Adrenal gland (tissue), 12 donors: Measurements from ENCODE around the gene DPP6. TPM values are rescaled to one million over a fixed set of nuclear protein-coding genes. Genes with fewer than 3 reads are reported as not detected.
A peak's percentile ranks its signal among the peaks of the same experiment; 100 is the strongest.
"Not testable (repeated sequence)": the region's sequence is repeated elsewhere in the genome, so short reads cannot be mapped to it uniquely, and the experiment has no call there.

Experiments used
- DNase-seq, 7 donors: peaks; one replicate each; pipeline ENCODE4 v3.0.0-alpha.2; 2019 to 2020
- H3K27ac ChIP-seq, 5 donors: fragments of 200-600 bp; sonication (generic) in 4 of 5; 1 replicate in 3 of 5; 2 replicates in 2 of 5; pipeline versions ENCODE4 v1.5.1 to v1.8.0; 2016 to 2020; ENCODE audit warnings: mild to moderate bottlenecking in 1 of 5
- H3K27me3 ChIP-seq: fragments of 200-600 bp; 2 replicates; pipeline ENCODE4 v1.8.0; 2021
- H3K36me3 ChIP-seq, 2 donors: fragments of 200-600 bp; replicated peaks in 1 of 2; 1 replicate in 1 of 2; 2 replicates in 1 of 2; pipeline versions ENCODE4 v1.5.1 to v1.8.0; 2018 to 2022
- H3K4me1 ChIP-seq, 2 donors: fragments of 200-600 bp; replicated peaks in 1 of 2; 1 replicate in 1 of 2; 2 replicates in 1 of 2; pipeline versions ENCODE4 v1.5.1 to v1.8.0; 2018 to 2021
- H3K4me3 ChIP-seq, 4 donors: fragments of 200-600 bp; sonication (generic) in 3 of 4; one replicate each; pipeline ENCODE4 v1.5.1; 2016 to 2018
- H3K9me3 ChIP-seq, 3 donors: fragments of 200-600 bp; sonication (generic) in 1 of 3; replicated peaks in 1 of 3; 1 replicate in 2 of 3; 2 replicates in 1 of 3; pipeline versions ENCODE4 v1.5.1 to v1.8.0; 2016 to 2021
- CTCF ChIP-seq, 6 experiments: fragments of 450-650 bp in 4 of 6; fragments of 200-600 bp in 2 of 6; sonication (generic) in 1 of 6; IDR thresholded peaks; 1 replicate in 5 of 6; 2 replicates in 1 of 6; pipeline versions ENCODE4 v1.5.1 to v1.8.0; 2016 to 2021; ENCODE audit warnings: antibody characterized with exemption in 6 of 6, mild to moderate bottlenecking in 2 of 6, moderate library complexity in 1 of 6
- WGBS, 4 donors: extraction: QIAGEN DNeasy Blood & Tissue Kit in 2 of 4; methylation state at CpG; one replicate each; pipeline versions ENCODE4 v1.1.5 to v1.1.7; 2013 to 2017; 5-methylcytosine and 5-hydroxymethylcytosine counted together
- intact Hi-C, 2 donors: fragments of 100-400 bp; cut with DNase I; formaldehyde crosslinking; loops; one replicate each; pipeline versions ENCODE4 v1.14.1 to v1.15.0; 2022 to 2023
- polyA plus RNA-seq, 3 donors: library from polyadenylated mRNA; stranded (reverse); fragments of 200-250 nt in 2 of 3; fragments of 350-450 nt in 1 of 3; fragmentation: Illumina TruSeq in 1 of 3; extraction: RNeasy Lipid Tissue Mini Kit (QIAGEN cat#74804) in 1 of 3; gene quantifications; one replicate each; pipeline ENCODE4 v1.2.3, GENCODE V29; 2013 to 2014
- total RNA-seq, 9 donors: library from RNA; depleted of rRNA in 4 of 9; stranded (reverse); fragments of >200 nt in 4 of 9; fragments of 120-200 nt in 1 of 9; fragmentation: NEBNext Ultra II Directional in 1 of 9; extraction: Animal tissue kit (Norgen Biotek cat#: 25700) in 1 of 9; gene quantifications; one replicate each; pipeline versions ENCODE4 v1.1.0 to v1.2.4, GENCODE V29; 2013 to 2023
- donor health status: healthy with polysubstance abuse.
- donor health status: Bipolar disorder and iron deficiency.
- donor health status: DM: yes; HTN: yes; CAD: no.
- donor health status: DM: no; HTN: no; CAD: no.
- donor health status: DM: no; HTN: no; CAD: no.
- donor health status: DM: yes; HTN: yes; CAD: no.

DPP6 gene
- total and polyA plus RNA-seq, 12 donors, result 0.39 to 13.1 (median 5.1) TPM

- H3K36me3 ChIP-seq, intact Hi-C loops, H3K4me1 ChIP-seq, H3K27me3 ChIP-seq, H3K27ac ChIP-seq, H3K9me3 ChIP-seq, H3K4me3 ChIP-seq: not testable (repeated sequence)
- peak in 1 of 6 experiments; percentile 8 for TF ChIP-seq CTCF (IDR thresholded peaks at IDR 0.05)
- 1 to 21% (median 4%) methylated on average over 2 to 6 of the region's 13 CpGs; no CpG with 5 or more reads in 1 of the 4 donors for WGBS, 4 donors
- DNase-seq, result peak in 4 of 7 donors; percentile 54 to 70 (median 62)
Measured at GRCh38 chr7:154039466-154040165, 12.6 kb upstream of the DPP6 start.

- WGBS, 4 donors, result 81 to 97% (median 89%) methylated on average over 3 to 5 of the region's 5 CpGs
Measured at GRCh38 chr7:154050394-154050793, 1.8 kb upstream of the DPP6 start.

GRCh38 chr7:154051006-154051642, 1.1 kb upstream of the DPP6 start:
- H3K27me3 ChIP-seq, H3K4me1 ChIP-seq, H3K27ac ChIP-seq, H3K4me3 ChIP-seq, intact Hi-C loops, H3K36me3 ChIP-seq, H3K9me3 ChIP-seq: not testable (repeated sequence)
- DNase-seq, result peak in 1 of 7 donors; percentile 51
- 11 to 12% methylated on average over 19 to 22 of the region's 42 CpGs; no CpG with 5 or more reads in 2 of the 4 donors for WGBS, 4 donors

More at GRCh38 chr7:154050394-154050793, 1.8 kb upstream of the DPP6 start:
- H3K4me3 ChIP-seq, H3K9me3 ChIP-seq, DNase-seq, H3K27me3 ChIP-seq, H3K4me1 ChIP-seq, H3K27ac ChIP-seq, H3K36me3 ChIP-seq, intact Hi-C loops: not testable (repeated sequence)

GRCh38 chr7:154052530-154053252, 493 bp downstream of the DPP6 start:
- WGBS, 4 donors, result 1 to 2% (median 1%) methylated on average over 18 to 76 of the region's 83 CpGs

GRCh38 chr7:154053466-154054312, 1.5 kb downstream of the DPP6 start:
- H3K27ac ChIP-seq, H3K4me1 ChIP-seq, H3K4me3 ChIP-seq, H3K36me3 ChIP-seq, H3K9me3 ChIP-seq, DNase-seq, H3K27me3 ChIP-seq, intact Hi-C loops: not testable (repeated sequence)
- WGBS, 4 donors, result 25 to 37% (median 31%) methylated on average over 5 to 11 of the region's 16 CpGs

More at GRCh38 chr7:154052530-154053252, 493 bp downstream of the DPP6 start:
- H3K4me1 ChIP-seq, H3K4me3 ChIP-seq, DNase-seq, H3K36me3 ChIP-seq, H3K27me3 ChIP-seq, intact Hi-C loops, H3K27ac ChIP-seq, H3K9me3 ChIP-seq: not testable (repeated sequence)

GRCh38 chr7:154054664-154055063, 2.5 kb downstream of the DPP6 start:
- H3K36me3 ChIP-seq, H3K9me3 ChIP-seq, H3K27ac ChIP-seq, H3K4me1 ChIP-seq, DNase-seq, H3K27me3 ChIP-seq, intact Hi-C loops, H3K4me3 ChIP-seq: not testable (repeated sequence)
- WGBS, 4 donors, result 4 to 19% (median 9%) methylated on average over 1 to 2 of the region's 2 CpGs

- H3K4me1 ChIP-seq, intact Hi-C loops, H3K36me3 ChIP-seq, H3K4me3 ChIP-seq, H3K9me3 ChIP-seq, H3K27ac ChIP-seq, H3K27me3 ChIP-seq: not testable (repeated sequence)
- WGBS, 4 donors, result 11 to 18% (median 13%) methylated on average over 8 to 9 of the region's 9 CpGs
- peak in 5 of 7 donors; percentile 38 to 52 (median 48) for DNase-seq
Measured at GRCh38 chr7:154055491-154056106, 3.4 kb downstream of the DPP6 start.

GRCh38 chr7:154058783-154059182, 6.6 kb downstream of the DPP6 start:
- H3K4me1 ChIP-seq, H3K4me3 ChIP-seq, DNase-seq, H3K9me3 ChIP-seq, H3K36me3 ChIP-seq, H3K27me3 ChIP-seq, intact Hi-C loops, H3K27ac ChIP-seq: not testable (repeated sequence)
- WGBS, 4 donors, result 87 to 95% methylated on average over 10 to 14 of the region's 14 CpGs; no CpG with 5 or more reads in 2 of the 4 donors

GRCh38 chr7:154060551-154060950, 8.4 kb downstream of the DPP6 start:
- H3K27ac ChIP-seq, DNase-seq, H3K36me3 ChIP-seq, intact Hi-C loops, H3K9me3 ChIP-seq, H3K4me1 ChIP-seq, H3K4me3 ChIP-seq, H3K27me3 ChIP-seq: not testable (repeated sequence)
- WGBS, 4 donors, result 86 to 94% (median 90%) methylated on average over 1 to 15 of the region's 15 CpGs
